HG02852 (cell line): ENCODE data around the gene TXNRD1.
A peak's percentile ranks its signal among the peaks of the same experiment; 100 is the strongest.

Source experiments
- ATAC-seq: cut with Tn5 transposase; IDR thresholded peaks from one replicate; pipeline ENCODE4 v1.9.1; 2021; ENCODE audit warnings: mild to moderate bottlenecking, moderate library complexity; ENCODE audit not compliant: unreplicated experiment

Gene TXNRD1

GRCh38 chr12:104299842-104300481 is 84.4 kb downstream of the TXNRD1 start:
- no peak for ATAC-seq

- peak; percentile 79 for ATAC-seq
Observed at GRCh38 chr12:104303538-104304151, 88.1 kb downstream of the TXNRD1 start, which contains the start of gene EID3. Gene EID3, plus strand, starts transcription at chr12:104303739. Its CDS starts 196 bp downstream, at chr12:104303935.

GRCh38 chr12:104304261-104305009 is 88.9 kb downstream of the TXNRD1 start:
- no peak for ATAC-seq

GRCh38 chr12:104305349-104305748 is 89.8 kb downstream of the TXNRD1 start:
- ATAC-seq: no peak

- ATAC-seq: no peak
Observed at GRCh38 chr12:104306376-104306775, 90.8 kb downstream of the TXNRD1 start.

GRCh38 chr12:104306943-104307654 is 91.5 kb downstream of the TXNRD1 start:
- no peak for ATAC-seq

GRCh38 chr12:104307655-104308000 is 92.0 kb downstream of the TXNRD1 start:
- no peak for ATAC-seq

- no peak for ATAC-seq
Observed at GRCh38 chr12:104309446-104309993, 93.9 kb downstream of the TXNRD1 start.

GRCh38 chr12:104310751-104311633 is 95.4 kb downstream of the TXNRD1 start:
- no peak for ATAC-seq

GRCh38 chr12:104312202-104312601 is 96.6 kb downstream of the TXNRD1 start:
- ATAC-seq: no peak

- ATAC-seq: no peak
Observed at GRCh38 chr12:104312654-104313053, 97.1 kb downstream of the TXNRD1 start.

GRCh38 chr12:104313568-104314241 is 98.1 kb downstream of the TXNRD1 start:
- no peak for ATAC-seq

GRCh38 chr12:104314242-104314614 is 98.6 kb downstream of the TXNRD1 start:
- no peak for ATAC-seq

GRCh38 chr12:104315326-104316224 is 100.0 kb downstream of the TXNRD1 start:
- ATAC-seq: no peak

- ATAC-seq: no peak
Observed at GRCh38 chr12:104316936-104317335, 101.4 kb downstream of the TXNRD1 start.

GRCh38 chr12:104317538-104318210 is 102.1 kb downstream of the TXNRD1 start:
- ATAC-seq: no peak

GRCh38 chr12:104319028-104319427 is 103.4 kb downstream of the TXNRD1 start:
- ATAC-seq: no peak
